ENCODE results near the gene ATP2A3.

- no peak for TF ChIP-seq POLR2A (IDR thresholded peaks at IDR 0.05)
- no peak for TF ChIP-seq CTCF (IDR thresholded peaks at IDR 0.05 in 8 of 11, conservative IDR thresholded peaks at IDR 0.05 in 3 of 11)
- TF ChIP-seq POLR2AphosphoS5 (IDR thresholded peaks at IDR 0.05): no peak
Measured at GRCh38 chr17:3895354-3895753, 68.9 kb downstream of the ATP2A3 start.
